ENCODE measurements around the gene C1QTNF4. TPM values are rescaled to one million over a fixed set of nuclear protein-coding genes. Genes with fewer than 3 reads are reported as not detected.

C1QTNF4 gene
- total and polyA plus RNA-seq, 9 of the 15 experiments (the other 6 are each of a cell fraction or from before 2014, with no cell fraction given), result not detected

DNA sequence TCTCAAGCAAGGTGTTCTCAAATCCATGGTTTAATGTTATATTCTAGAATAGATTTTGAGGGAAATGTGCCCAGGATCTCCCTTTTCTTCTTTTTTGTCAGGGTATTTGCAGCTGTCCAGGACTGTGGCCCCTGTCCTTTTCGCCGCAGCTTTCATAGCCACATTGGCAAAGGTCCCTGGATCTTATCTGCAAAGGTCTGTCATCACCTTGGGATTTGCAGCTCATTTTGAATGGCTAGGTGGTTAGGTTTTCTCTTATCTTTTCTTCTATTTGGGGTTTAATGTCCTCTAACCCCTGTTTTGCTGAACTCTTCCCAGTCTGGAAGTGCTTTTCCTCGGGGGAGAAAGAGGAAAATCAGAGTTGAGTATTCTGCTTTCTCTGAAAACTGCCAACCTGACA lies 11.7 kb upstream of the C1QTNF4 start (continued):
- TF ChIP-seq, protein P1, sequence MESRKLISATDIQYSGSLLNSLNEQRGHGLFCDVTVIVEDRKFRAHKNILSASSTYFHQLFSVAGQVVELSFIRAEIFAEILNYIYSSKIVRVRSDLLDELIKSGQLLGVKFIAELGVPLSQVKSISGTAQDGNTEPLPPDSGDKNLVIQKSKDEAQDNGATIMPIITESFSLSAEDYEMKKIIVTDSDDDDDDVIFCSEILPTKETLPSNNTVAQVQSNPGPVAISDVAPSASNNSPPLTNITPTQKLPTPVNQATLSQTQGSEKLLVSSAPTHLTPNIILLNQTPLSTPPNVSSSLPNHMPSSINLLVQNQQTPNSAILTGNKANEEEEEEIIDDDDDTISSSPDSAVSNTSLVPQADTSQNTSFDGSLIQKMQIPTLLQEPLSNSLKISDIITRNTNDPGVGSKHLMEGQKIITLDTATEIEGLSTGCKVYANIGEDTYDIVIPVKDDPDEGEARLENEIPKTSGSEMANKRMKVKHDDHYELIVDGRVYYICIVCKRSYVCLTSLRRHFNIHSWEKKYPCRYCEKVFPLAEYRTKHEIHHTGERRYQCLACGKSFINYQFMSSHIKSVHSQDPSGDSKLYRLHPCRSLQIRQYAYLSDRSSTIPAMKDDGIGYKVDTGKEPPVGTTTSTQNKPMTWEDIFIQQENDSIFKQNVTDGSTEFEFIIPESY (CRISPR knock-in tag; IDR thresholded peaks at IDR 0.05), result no peak
- TF ChIP-seq ZNF436 (CRISPR knock-in tag; IDR thresholded peaks at IDR 0.05), result no peak
- no peak for TF ChIP-seq MECOM (CRISPR knock-in tag; IDR thresholded peaks at IDR 0.05)
- TF ChIP-seq FUS (optimal IDR thresholded peaks at IDR 0.05; ENCODE audit: low read depth, low read length), result no peak
- TF ChIP-seq ZNF175 (CRISPR knock-in tag; IDR thresholded peaks at IDR 0.05; ENCODE audit: low read depth), result no peak
- TF ChIP-seq GTF2F1 (IDR thresholded peaks at IDR 0.05; ENCODE audit: low read depth, low read length), result no peak
- TF ChIP-seq, protein P2, sequence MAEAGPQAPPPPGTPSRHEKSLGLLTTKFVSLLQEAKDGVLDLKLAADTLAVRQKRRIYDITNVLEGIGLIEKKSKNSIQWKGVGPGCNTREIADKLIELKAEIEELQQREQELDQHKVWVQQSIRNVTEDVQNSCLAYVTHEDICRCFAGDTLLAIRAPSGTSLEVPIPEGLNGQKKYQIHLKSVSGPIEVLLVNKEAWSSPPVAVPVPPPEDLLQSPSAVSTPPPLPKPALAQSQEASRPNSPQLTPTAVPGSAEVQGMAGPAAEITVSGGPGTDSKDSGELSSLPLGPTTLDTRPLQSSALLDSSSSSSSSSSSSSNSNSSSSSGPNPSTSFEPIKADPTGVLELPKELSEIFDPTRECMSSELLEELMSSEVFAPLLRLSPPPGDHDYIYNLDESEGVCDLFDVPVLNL (CRISPR knock-in tag; IDR thresholded peaks at IDR 0.05; ENCODE audit: low read depth), result no peak
- no peak for TF ChIP-seq BRD4 (IDR thresholded peaks at IDR 0.05)
- peak; percentile 64; the same call in 1 of the 2 replicates for TF ChIP-seq ZEB2 (IDR thresholded peaks at IDR 0.05)
- TF ChIP-seq ZNF140 (CRISPR knock-in tag; IDR thresholded peaks at IDR 0.05), result no peak
- TF ChIP-seq SLC30A9 (CRISPR knock-in tag; IDR thresholded peaks at IDR 0.05), result no peak
- TF ChIP-seq MCM5 (IDR thresholded peaks at IDR 0.05; ENCODE audit: low read depth), result no peak
- no peak for TF ChIP-seq FOXJ3 (CRISPR knock-in tag; IDR thresholded peaks at IDR 0.05)
- TF ChIP-seq ZNF282 (CRISPR knock-in tag; IDR thresholded peaks at IDR 0.05), result no peak
- TF ChIP-seq, protein P3, sequence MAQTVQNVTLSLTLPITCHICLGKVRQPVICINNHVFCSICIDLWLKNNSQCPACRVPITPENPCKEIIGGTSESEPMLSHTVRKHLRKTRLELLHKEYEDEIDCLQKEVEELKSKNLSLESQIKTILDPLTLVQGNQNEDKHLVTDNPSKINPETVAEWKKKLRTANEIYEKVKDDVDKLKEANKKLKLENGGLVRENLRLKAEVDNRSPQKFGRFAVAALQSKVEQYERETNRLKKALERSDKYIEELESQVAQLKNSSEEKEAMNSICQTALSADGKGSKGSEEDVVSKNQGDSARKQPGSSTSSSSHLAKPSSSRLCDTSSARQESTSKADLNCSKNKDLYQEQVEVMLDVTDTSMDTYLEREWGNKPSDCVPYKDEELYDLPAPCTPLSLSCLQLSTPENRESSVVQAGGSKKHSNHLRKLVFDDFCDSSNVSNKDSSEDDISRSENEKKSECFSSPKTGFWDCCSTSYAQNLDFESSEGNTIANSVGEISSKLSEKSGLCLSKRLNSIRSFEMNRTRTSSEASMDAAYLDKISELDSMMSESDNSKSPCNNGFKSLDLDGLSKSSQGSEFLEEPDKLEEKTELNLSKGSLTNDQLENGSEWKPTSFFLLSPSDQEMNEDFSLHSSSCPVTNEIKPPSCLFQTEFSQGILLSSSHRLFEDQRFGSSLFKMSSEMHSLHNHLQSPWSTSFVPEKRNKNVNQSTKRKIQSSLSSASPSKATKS (CRISPR knock-in tag; IDR thresholded peaks at IDR 0.05), result no peak
- TF ChIP-seq HLTF (IDR thresholded peaks at IDR 0.05), result no peak
- no peak for TF ChIP-seq C11orf30 (IDR thresholded peaks at IDR 0.05; ENCODE audit: low read depth)
- TF ChIP-seq ZNF431 (CRISPR knock-in tag; IDR thresholded peaks at IDR 0.05), result no peak
- peak in 1 of 2 experiments; percentile 89 for TF ChIP-seq NCOA2 (IDR thresholded peaks at IDR 0.05; ENCODE audit: partially characterized antibody in 2 of 2)
- no peak for TF ChIP-seq KDM2B (CRISPR knock-in tag; IDR thresholded peaks at IDR 0.05)
- TF ChIP-seq SMARCA4 (IDR thresholded peaks at IDR 0.05), result peak; percentile 34; the same call in 1 of the 2 replicates
- no peak for TF ChIP-seq L3MBTL2 (IDR thresholded peaks at IDR 0.05)
- no peak for TF ChIP-seq HDAC6 (IDR thresholded peaks at IDR 0.05; ENCODE audit: low read depth, low read length)
- TF ChIP-seq, protein P4, sequence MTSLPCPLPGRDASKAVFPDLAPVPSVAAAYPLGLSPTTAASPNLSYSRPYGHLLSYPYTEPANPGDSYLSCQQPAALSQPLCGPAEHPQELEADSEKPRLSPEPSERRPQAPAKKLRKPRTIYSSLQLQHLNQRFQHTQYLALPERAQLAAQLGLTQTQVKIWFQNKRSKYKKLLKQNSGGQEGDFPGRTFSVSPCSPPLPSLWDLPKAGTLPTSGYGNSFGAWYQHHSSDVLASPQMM (CRISPR knock-in tag; IDR thresholded peaks at IDR 0.05), result no peak
- TF ChIP-seq, protein P5, sequence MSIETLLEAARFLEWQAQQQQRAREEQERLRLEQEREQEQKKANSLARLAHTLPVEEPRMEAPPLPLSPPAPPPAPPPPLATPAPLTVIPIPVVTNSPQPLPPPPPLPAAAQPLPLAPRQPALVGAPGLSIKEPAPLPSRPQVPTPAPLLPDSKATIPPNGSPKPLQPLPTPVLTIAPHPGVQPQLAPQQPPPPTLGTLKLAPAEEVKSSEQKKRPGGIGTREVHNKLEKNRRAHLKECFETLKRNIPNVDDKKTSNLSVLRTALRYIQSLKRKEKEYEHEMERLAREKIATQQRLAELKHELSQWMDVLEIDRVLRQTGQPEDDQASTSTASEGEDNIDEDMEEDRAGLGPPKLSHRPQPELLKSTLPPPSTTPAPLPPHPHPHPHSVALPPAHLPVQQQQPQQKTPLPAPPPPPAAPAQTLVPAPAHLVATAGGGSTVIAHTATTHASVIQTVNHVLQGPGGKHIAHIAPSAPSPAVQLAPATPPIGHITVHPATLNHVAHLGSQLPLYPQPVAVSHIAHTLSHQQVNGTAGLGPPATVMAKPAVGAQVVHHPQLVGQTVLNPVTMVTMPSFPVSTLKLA (conservative IDR thresholded peaks at IDR 0.05), result no peak
- peak; percentile 72; the same call in 1 of the 2 replicates for TF ChIP-seq SOX6 (IDR thresholded peaks at IDR 0.05)

All from K562 (cell line).